ENCODE measurements around the gene TSR1. TPM values are rescaled to one million over a fixed set of nuclear protein-coding genes. Genes with fewer than 3 reads are reported as not detected.

TSR1 gene
- total RNA-seq, 1 experiment from 2014 or later, result 74.3 TPM

DNA sequence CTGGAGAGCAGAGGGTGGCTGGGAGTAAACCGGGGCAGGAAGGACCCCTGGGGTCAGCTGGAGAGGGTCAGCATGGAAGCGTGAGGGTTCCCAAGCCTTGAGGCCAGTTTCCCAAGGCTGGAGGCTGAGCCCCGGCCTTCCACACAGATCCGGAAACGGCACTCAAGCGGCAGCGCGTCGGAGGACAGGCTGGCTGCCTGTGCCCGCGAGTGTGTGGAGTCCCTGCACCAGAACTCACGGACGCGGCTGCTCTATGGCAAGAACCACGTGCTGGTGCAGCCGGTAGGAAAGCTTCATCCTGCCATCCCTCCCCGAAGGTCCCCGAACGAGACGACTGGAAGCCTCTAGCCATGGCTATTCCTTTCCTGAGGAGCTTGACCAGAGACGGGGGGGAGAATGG is 27.1 kb upstream of the TSR1 start (continued):
- TF ChIP-seq, protein P1, sequence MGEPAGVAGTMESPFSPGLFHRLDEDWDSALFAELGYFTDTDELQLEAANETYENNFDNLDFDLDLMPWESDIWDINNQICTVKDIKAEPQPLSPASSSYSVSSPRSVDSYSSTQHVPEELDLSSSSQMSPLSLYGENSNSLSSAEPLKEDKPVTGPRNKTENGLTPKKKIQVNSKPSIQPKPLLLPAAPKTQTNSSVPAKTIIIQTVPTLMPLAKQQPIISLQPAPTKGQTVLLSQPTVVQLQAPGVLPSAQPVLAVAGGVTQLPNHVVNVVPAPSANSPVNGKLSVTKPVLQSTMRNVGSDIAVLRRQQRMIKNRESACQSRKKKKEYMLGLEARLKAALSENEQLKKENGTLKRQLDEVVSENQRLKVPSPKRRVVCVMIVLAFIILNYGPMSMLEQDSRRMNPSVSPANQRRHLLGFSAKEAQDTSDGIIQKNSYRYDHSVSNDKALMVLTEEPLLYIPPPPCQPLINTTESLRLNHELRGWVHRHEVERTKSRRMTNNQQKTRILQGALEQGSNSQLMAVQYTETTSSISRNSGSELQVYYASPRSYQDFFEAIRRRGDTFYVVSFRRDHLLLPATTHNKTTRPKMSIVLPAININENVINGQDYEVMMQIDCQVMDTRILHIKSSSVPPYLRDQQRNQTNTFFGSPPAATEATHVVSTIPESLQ (CRISPR knock-in tag; IDR thresholded peaks at IDR 0.05), result no peak

GRCh38 chr17:2362881-2363280 is 26.6 kb upstream of the TSR1 start:
- H3K36me3 Mint-ChIP-seq, result no peaks in the 10 kb centered on the region
- no peaks in the 10 kb centered on the region for H3K27me3 Mint-ChIP-seq (ENCODE audit: low read depth)
- DNase-seq (ENCODE audit: low spot score), result no peak
- no peak overlapping the region for H3K4me3 Mint-ChIP-seq
- no peak for TF ChIP-seq ZNF281 (CRISPR knock-in tag; IDR thresholded peaks at IDR 0.05)
- TF ChIP-seq ZNF219 (CRISPR knock-in tag; IDR thresholded peaks at IDR 0.05; ENCODE audit: borderline replicate concordance), result no peak
- no peak for ATAC-seq
- H3K27ac Mint-ChIP-seq, result no peak overlapping the region; the same call in 1 of the 2 replicates
- POLR2A ChIA-PET, result no interaction called here
- no peaks in the 10 kb centered on the region for H3K9me3 Mint-ChIP-seq
- CTCF ChIA-PET, result interaction anchor here (3.8 to 8.1 kb wide), 2 partner anchors 10 to 20 kb away, joined by 26 to 46 read pairs; no protein-coding TSS in a partner anchor
- peaks cover 3% of the 10 kb centered on the region; the same call in 1 of the 2 replicates for H3K4me1 Mint-ChIP-seq

- TF ChIP-seq, protein P1 (CRISPR knock-in tag; IDR thresholded peaks at IDR 0.05), result no peak
- TF ChIP-seq JUN (CRISPR knock-in tag; IDR thresholded peaks at IDR 0.05) (no peak), FOXK1 (CRISPR knock-in tag; IDR thresholded peaks at IDR 0.05) (no peak), ZNF219 (CRISPR knock-in tag; IDR thresholded peaks at IDR 0.05; ENCODE audit: borderline replicate concordance) (no peak), ZMAT4 (CRISPR knock-in tag; IDR thresholded peaks at IDR 0.05) (no peak), ZNF121 (CRISPR knock-in tag; IDR thresholded peaks at IDR 0.05) (no peak), ZNF416 (CRISPR knock-in tag; IDR thresholded peaks at IDR 0.05) (no peak), SMAD4 (CRISPR knock-in tag; IDR thresholded peaks at IDR 0.05) (no peak), NR2C2 (CRISPR knock-in tag; IDR thresholded peaks at IDR 0.05) (no peak), NFE2L1 (CRISPR knock-in tag; IDR thresholded peaks at IDR 0.05) (no peak), ZNF512 (CRISPR knock-in tag; IDR thresholded peaks at IDR 0.05; ENCODE audit: borderline replicate concordance) (no peak), JAZF1 (CRISPR knock-in tag; IDR thresholded peaks at IDR 0.05) (no peak), ETV6 (CRISPR knock-in tag; IDR thresholded peaks at IDR 0.05) (no peak), NFYB (CRISPR knock-in tag; conservative IDR thresholded peaks at IDR 0.05; ENCODE audit: low read depth) (no peak)
- TF ChIP-seq, protein P2, sequence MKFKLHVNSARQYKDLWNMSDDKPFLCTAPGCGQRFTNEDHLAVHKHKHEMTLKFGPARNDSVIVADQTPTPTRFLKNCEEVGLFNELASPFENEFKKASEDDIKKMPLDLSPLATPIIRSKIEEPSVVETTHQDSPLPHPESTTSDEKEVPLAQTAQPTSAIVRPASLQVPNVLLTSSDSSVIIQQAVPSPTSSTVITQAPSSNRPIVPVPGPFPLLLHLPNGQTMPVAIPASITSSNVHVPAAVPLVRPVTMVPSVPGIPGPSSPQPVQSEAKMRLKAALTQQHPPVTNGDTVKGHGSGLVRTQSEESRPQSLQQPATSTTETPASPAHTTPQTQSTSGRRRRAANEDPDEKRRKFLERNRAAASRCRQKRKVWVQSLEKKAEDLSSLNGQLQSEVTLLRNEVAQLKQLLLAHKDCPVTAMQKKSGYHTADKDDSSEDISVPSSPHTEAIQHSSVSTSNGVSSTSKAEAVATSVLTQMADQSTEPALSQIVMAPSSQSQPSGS (CRISPR knock-in tag; IDR thresholded peaks at IDR 0.05; ENCODE audit: borderline replicate concordance, low read depth), result no peak
- TF ChIP-seq, protein P3, sequence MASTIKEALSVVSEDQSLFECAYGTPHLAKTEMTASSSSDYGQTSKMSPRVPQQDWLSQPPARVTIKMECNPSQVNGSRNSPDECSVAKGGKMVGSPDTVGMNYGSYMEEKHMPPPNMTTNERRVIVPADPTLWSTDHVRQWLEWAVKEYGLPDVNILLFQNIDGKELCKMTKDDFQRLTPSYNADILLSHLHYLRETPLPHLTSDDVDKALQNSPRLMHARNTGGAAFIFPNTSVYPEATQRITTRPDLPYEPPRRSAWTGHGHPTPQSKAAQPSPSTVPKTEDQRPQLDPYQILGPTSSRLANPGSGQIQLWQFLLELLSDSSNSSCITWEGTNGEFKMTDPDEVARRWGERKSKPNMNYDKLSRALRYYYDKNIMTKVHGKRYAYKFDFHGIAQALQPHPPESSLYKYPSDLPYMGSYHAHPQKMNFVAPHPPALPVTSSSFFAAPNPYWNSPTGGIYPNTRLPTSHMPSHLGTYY (CRISPR knock-in tag; IDR thresholded peaks at IDR 0.05), result no peak
- TF ChIP-seq, protein P4, sequence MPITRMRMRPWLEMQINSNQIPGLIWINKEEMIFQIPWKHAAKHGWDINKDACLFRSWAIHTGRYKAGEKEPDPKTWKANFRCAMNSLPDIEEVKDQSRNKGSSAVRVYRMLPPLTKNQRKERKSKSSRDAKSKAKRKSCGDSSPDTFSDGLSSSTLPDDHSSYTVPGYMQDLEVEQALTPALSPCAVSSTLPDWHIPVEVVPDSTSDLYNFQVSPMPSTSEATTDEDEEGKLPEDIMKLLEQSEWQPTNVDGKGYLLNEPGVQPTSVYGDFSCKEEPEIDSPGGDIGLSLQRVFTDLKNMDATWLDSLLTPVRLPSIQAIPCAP (CRISPR knock-in tag; IDR thresholded peaks at IDR 0.05), result no peak
- no peak overlapping the region; the same call in 1 of the 2 replicates for H3K27ac Mint-ChIP-seq
Observed at GRCh38 chr17:2362416-2362815, 26.2 kb upstream of the TSR1 start.

More at GRCh38 chr17:2362416-2362815, 26.2 kb upstream of the TSR1 start:
- no peaks in the 10 kb centered on the region for H3K27me3 Mint-ChIP-seq (ENCODE audit: low read depth)
- H3K36me3 Mint-ChIP-seq, result no peaks in the 10 kb centered on the region; the same call in 1 of the 2 replicates
- H3K4me1 Mint-ChIP-seq, result peaks cover 3% of the 10 kb centered on the region; the same call in 1 of the 2 replicates
- CTCF ChIA-PET, result interaction anchor here (3.8 to 8.1 kb wide), 2 partner anchors 9 to 20 kb away, joined by 26 to 46 read pairs; no protein-coding TSS in a partner anchor
- H3K9me3 Mint-ChIP-seq, result no peaks in the 10 kb centered on the region
- no peak for DNase-seq (ENCODE audit: low spot score)
- no peak overlapping the region for H3K4me3 Mint-ChIP-seq
- ATAC-seq, result no peak
- POLR2A ChIA-PET, result no interaction called here
